Peyer's patch (tissue), 4 donors: Measurements from ENCODE around the gene DIP2B.

Experiments used
- POLR2A ChIP-seq, 2 donors: fragments of 450-650 bp; IDR thresholded peaks; one replicate each; pipeline ENCODE4 v1.5.1; 2017; ENCODE audit warnings: antibody characterized with exemption in 2 of 2, mild to moderate bottlenecking in 2 of 2, moderate library complexity in 2 of 2
- TF ChIP-seq, protein P1 (sequence below), 6 experiments: fragments of 450-650 bp in 4 of 6; fragments of 200-600 bp in 2 of 6; sonication (generic) in 1 of 6; IDR thresholded peaks; one replicate each; pipeline ENCODE4 v1.5.1; 2017 to 2019; ENCODE audit warnings: antibody characterized with exemption in 6 of 6, mild to moderate bottlenecking in 3 of 6, moderate library complexity in 1 of 6

DNA sequence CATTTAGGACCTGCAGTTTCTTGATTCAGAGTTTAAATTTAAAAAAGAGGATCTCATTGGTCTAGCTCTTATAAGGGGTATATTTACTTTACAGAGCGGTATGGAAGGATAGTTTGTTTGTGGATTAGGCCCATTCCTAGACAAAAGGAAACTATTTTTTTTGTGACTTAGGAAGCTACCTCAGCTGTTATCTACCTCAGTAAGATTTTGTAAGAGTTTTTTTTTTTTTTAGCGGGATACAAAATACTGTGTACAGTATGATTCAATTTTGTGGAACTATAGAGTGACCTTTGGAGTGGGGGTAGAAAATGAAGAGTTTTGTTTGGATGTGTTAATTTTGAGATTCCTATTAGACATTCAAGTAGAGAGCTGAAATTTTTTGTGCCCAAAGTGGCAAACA lies 154.5 kb downstream of the DIP2B start:
- TF ChIP-seq POLR2A (IDR thresholded peaks at IDR 0.05), result no peak
- TF ChIP-seq, protein P1, sequence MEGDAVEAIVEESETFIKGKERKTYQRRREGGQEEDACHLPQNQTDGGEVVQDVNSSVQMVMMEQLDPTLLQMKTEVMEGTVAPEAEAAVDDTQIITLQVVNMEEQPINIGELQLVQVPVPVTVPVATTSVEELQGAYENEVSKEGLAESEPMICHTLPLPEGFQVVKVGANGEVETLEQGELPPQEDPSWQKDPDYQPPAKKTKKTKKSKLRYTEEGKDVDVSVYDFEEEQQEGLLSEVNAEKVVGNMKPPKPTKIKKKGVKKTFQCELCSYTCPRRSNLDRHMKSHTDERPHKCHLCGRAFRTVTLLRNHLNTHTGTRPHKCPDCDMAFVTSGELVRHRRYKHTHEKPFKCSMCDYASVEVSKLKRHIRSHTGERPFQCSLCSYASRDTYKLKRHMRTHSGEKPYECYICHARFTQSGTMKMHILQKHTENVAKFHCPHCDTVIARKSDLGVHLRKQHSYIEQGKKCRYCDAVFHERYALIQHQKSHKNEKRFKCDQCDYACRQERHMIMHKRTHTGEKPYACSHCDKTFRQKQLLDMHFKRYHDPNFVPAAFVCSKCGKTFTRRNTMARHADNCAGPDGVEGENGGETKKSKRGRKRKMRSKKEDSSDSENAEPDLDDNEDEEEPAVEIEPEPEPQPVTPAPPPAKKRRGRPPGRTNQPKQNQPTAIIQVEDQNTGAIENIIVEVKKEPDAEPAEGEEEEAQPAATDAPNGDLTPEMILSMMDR (IDR thresholded peaks at IDR 0.05), result no peak
